Neural crest cell (in vitro differentiated cells): ENCODE results near the gene OR6B1. TPM values are rescaled to one million over a fixed set of nuclear protein-coding genes. Genes with fewer than 3 reads are reported as not detected.
A peak's percentile ranks its signal among the peaks of the same experiment; 100 is the strongest.

Experiments used
- DNase-seq: peaks from one replicate; pipeline ENCODE4 v3.0.0; 2021; ENCODE audit warnings: low read depth, mixed read lengths, low spot score
- H3K27ac Mint-ChIP-seq: one replicate; pipeline ENCODE4 v1.8.0; 2021; ENCODE audit warnings: mild to moderate bottlenecking, mixed read lengths; ENCODE audit not compliant: unreplicated experiment
- H3K27me3 Mint-ChIP-seq: 2 replicates; pipeline ENCODE4 v1.8.0; 2021; ENCODE audit warnings: low read depth, mild to moderate bottlenecking, mixed read lengths
- H3K36me3 Mint-ChIP-seq: 2 replicates; pipeline ENCODE4 v1.8.0; 2021; ENCODE audit warnings: low read depth, mild to moderate bottlenecking, mixed read lengths
- H3K4me1 Mint-ChIP-seq: 2 replicates; pipeline ENCODE4 v1.8.0; 2021; ENCODE audit warnings: mixed read lengths
- H3K4me3 Mint-ChIP-seq: one replicate; pipeline ENCODE4 v1.8.0; 2021; ENCODE audit warnings: mild to moderate bottlenecking, mixed read lengths
- H3K9me3 Mint-ChIP-seq: 2 replicates; pipeline ENCODE4 v1.8.0; 2021; ENCODE audit warnings: mixed read lengths
- CTCF ChIP-seq: fragments of 200-600 bp; sonication (generic); conservative IDR thresholded peaks from 2 replicates; pipeline ENCODE4 v1.5.0; 2021; ENCODE audit warnings: antibody characterized with exemption, mild to moderate bottlenecking
- total RNA-seq: library from RNA; stranded (reverse); gene quantifications from 2 replicates; pipeline ENCODE4 v1.2.1, GENCODE V29; 2021

OR6B1 gene
- total RNA-seq, 1 donor from 2014 or later: not detected

GRCh38 chr7:143975617-143976016 lies 24.5 kb upstream of the OR6B1 start:
- Mint-ChIP-seq H3K4me1 (no peaks in the 10 kb centered on the region), H3K9me3 (no peaks in the 10 kb centered on the region), H3K27me3 (no peaks in the 10 kb centered on the region), H3K4me3 (no peak overlapping the region), H3K27ac (no peak overlapping the region), H3K36me3 (no peaks in the 10 kb centered on the region)
- TF ChIP-seq CTCF: no peak
- no peak for DNase-seq

- no peak for DNase-seq
- no peak for TF ChIP-seq CTCF
- H3K27me3 Mint-ChIP-seq: no peaks in the 10 kb centered on the region
- no peaks in the 10 kb centered on the region for H3K4me1 Mint-ChIP-seq
- H3K4me3 Mint-ChIP-seq: no peak overlapping the region
- H3K36me3 Mint-ChIP-seq: no peaks in the 10 kb centered on the region
- H3K27ac Mint-ChIP-seq: no peak overlapping the region
- H3K9me3 Mint-ChIP-seq: peaks cover 2% of the 10 kb centered on the region
Measured at GRCh38 chr7:143978585-143978984, 21.5 kb upstream of the OR6B1 start.

- H3K4me3 Mint-ChIP-seq: no peak overlapping the region
- no peak overlapping the region for H3K27ac Mint-ChIP-seq
- H3K36me3 Mint-ChIP-seq: no peaks in the 10 kb centered on the region
- no peaks in the 10 kb centered on the region for H3K4me1 Mint-ChIP-seq
- peaks cover 2% of the 10 kb centered on the region for H3K9me3 Mint-ChIP-seq
- H3K27me3 Mint-ChIP-seq: no peaks in the 10 kb centered on the region
- no peak for DNase-seq
- TF ChIP-seq CTCF: no peak
Measured at GRCh38 chr7:143979359-143979758, 20.8 kb upstream of the OR6B1 start.

GRCh38 chr7:143979998-143980397 lies 20.1 kb upstream of the OR6B1 start:
- no peaks in the 10 kb centered on the region for H3K27me3 Mint-ChIP-seq
- no peak overlapping the region for H3K4me3 Mint-ChIP-seq
- peaks cover 2% of the 10 kb centered on the region for H3K9me3 Mint-ChIP-seq
- no peaks in the 10 kb centered on the region for H3K36me3 Mint-ChIP-seq
- no peak overlapping the region for H3K27ac Mint-ChIP-seq
- no peak for TF ChIP-seq CTCF
- no peak for DNase-seq
- no peaks in the 10 kb centered on the region for H3K4me1 Mint-ChIP-seq

- Mint-ChIP-seq H3K4me1 (no peaks in the 10 kb centered on the region), H3K36me3 (no peaks in the 10 kb centered on the region), H3K27me3 (no peaks in the 10 kb centered on the region), H3K27ac (peak overlapping the region; percentile 43), H3K9me3 (peaks cover 2% of the 10 kb centered on the region), H3K4me3 (no peak overlapping the region)
- no peak for TF ChIP-seq CTCF
- DNase-seq: no peak
Measured at GRCh38 chr7:143980746-143981510, 19.2 kb upstream of the OR6B1 start.
